AG04450 (cell line): Measurements from ENCODE around the gene LPAR3. TPM values are rescaled to one million over a fixed set of nuclear protein-coding genes. Genes with fewer than 3 reads are reported as not detected.

Experiments
- CTCF ChIA-PET: fragments of 300-600, 350-600 bp; formaldehyde crosslinking; extraction: SDS; loops from one replicate; lab custom pipeline; 2022; ENCODE audit warnings: antibody characterized with exemption, inconsistent platforms; lab: Charles Lee
- POLR2A ChIA-PET: fragments of 350-600 bp; formaldehyde crosslinking; extraction: SDS; loops from one replicate; lab custom pipeline; 2021; ENCODE audit warnings: antibody characterized with exemption, inconsistent platforms; lab: Yijun Ruan, JAX
- DNase-seq: peaks from one replicate; pipeline ENCODE4 v3.0.0-alpha.2; 2011; ENCODE audit warnings: low read depth, low spot score
- H3K27ac ChIP-seq: one replicate; pipeline ENCODE4 v1.5.1; 2012; ENCODE audit warnings: low read depth, low read length, control low read depth
- H3K27me3 ChIP-seq: one replicate; pipeline ENCODE4 v1.6.0; 2012; ENCODE audit warnings: low read length; ENCODE audit not compliant: control insufficient read depth, insufficient read depth
- H3K4me3 ChIP-seq: 2 replicates; pipeline ENCODE4 v1.5.1; 2011; ENCODE audit warnings: mild to moderate bottlenecking, low read depth, low read length, control low read depth
- H3K9me3 ChIP-seq: 2 replicates; pipeline ENCODE4 v1.5.1; 2012; ENCODE audit warnings: low read length; ENCODE audit not compliant: control insufficient read depth, insufficient read depth
- CTCF ChIP-seq: IDR thresholded peaks from 2 replicates; pipeline ENCODE4 v1.5.1; 2011; ENCODE audit warnings: low read depth, low read length, control low read depth, inconsistent platforms
- polyA plus RNA-seq: library from polyadenylated mRNA; depleted of rRNA; stranded (reverse); fragments of >200 nt; gene quantifications from 2 replicates; pipeline ENCODE4 v1.2.3, GENCODE V29; 2011

LPAR3 gene
- polyA plus RNA-seq, 1 experiment: 3.5 TPM

- Histone ChIP-seq H3K4me3 (no peak overlapping the region), H3K27me3 (no peaks in the 10 kb centered on the region), H3K9me3 (peaks cover 2% of the 10 kb centered on the region; the same call in 1 of the 2 replicates), H3K27ac (peak overlapping the region; percentile 73)
- peak; percentile 55 for DNase-seq
- no peak for TF ChIP-seq CTCF
- POLR2A ChIA-PET: interaction anchor here (0.6 to 0.7 kb wide), 2 partner anchors 8 to 857 kb away, joined by 3 to 5 read pairs; partner anchors contain the start of gene ZNHIT6
- CTCF ChIA-PET: interaction anchor here (0.7 to 2.1 kb wide), 3 partner anchors 10 to 93 kb away, joined by 3 to 4 read pairs (median 4); no protein-coding TSS in a partner anchor
These were observed 41.2 kb downstream of the LPAR3 start for GRCh38 chr1:84851839-84852238.

- no peaks in the 10 kb centered on the region for H3K27me3 ChIP-seq
- CTCF ChIA-PET: no interaction called here
These were observed 43.5 kb downstream of the LPAR3 start for GRCh38 chr1:84849357-84849975.

GRCh38 chr1:84847253-84848250, 45.5 kb downstream of the LPAR3 start:
- H3K27me3 ChIP-seq: no peaks in the 10 kb centered on the region
- ChIA-PET CTCF (interaction anchor here (1.7 kb wide), 1 partner anchor 97 kb away, joined by 4 read pairs; no protein-coding TSS in a partner anchor), POLR2A (interaction anchor here (0.6 kb wide), 1 partner anchor 781 kb away, joined by 3 read pairs; no protein-coding TSS in a partner anchor)
- DNase-seq: peak; percentile 89
- H3K4me3 ChIP-seq: no peak overlapping the region
- H3K9me3 ChIP-seq: peaks cover 2% of the 10 kb centered on the region; the same call in 1 of the 2 replicates
- no peak overlapping the region for H3K27ac ChIP-seq
- TF ChIP-seq CTCF: no peak

More at GRCh38 chr1:84849357-84849975, 43.5 kb downstream of the LPAR3 start:
- DNase-seq: no peak
- POLR2A ChIA-PET: no interaction called here
- H3K27ac ChIP-seq: no peak overlapping the region
- peaks cover 2% of the 10 kb centered on the region; the same call in 1 of the 2 replicates for H3K9me3 ChIP-seq
- no peak for TF ChIP-seq CTCF
- no peak overlapping the region for H3K4me3 ChIP-seq

GRCh38 chr1:84846387-84846786, 46.6 kb downstream of the LPAR3 start:
- Histone ChIP-seq H3K27me3 (no peaks in the 10 kb centered on the region), H3K4me3 (no peak overlapping the region), H3K27ac (no peak overlapping the region), H3K9me3 (peaks cover 2% of the 10 kb centered on the region; the same call in 1 of the 2 replicates)
- DNase-seq: no peak
- TF ChIP-seq CTCF: no peak
- ChIA-PET CTCF (no interaction called here), POLR2A (no interaction called here)
